SJSA1 (cell line): ENCODE measurements around the gene CLK3. TPM values are rescaled to one million over a fixed set of nuclear protein-coding genes. Genes with fewer than 3 reads are reported as not detected.
"Not testable (repeated sequence)": the region's sequence is repeated elsewhere in the genome, so short reads cannot be mapped to it uniquely, and the experiment has no call there.

Experiments
- DNase-seq, 2 experiments: peaks; one replicate each; pipeline ENCODE4 v3.0.0-alpha.2; 2015 to 2020; ENCODE audit warnings: low spot score in 2 of 2, low read depth in 1 of 2
- H3K27ac ChIP-seq: fragments of 250-450 bp; sonication (Bioruptor Pico); 2 replicates; pipeline ENCODE4 v1.5.1; 2020; ENCODE audit warnings: mild to moderate bottlenecking, moderate library complexity
- H3K27me3 ChIP-seq: fragments of 250-450 bp; sonication (Bioruptor Pico); replicated peaks from 2 replicates; pipeline ENCODE4 v1.5.1; 2020; ENCODE audit warnings: mild to moderate bottlenecking, moderate library complexity
- H3K36me3 ChIP-seq: fragments of 250-450 bp; sonication (Bioruptor Pico); 2 replicates; pipeline ENCODE4 v1.5.1; 2020; ENCODE audit warnings: mild to moderate bottlenecking
- H3K4me1 ChIP-seq: fragments of 250-450 bp; sonication (Bioruptor Pico); replicated peaks from 2 replicates; pipeline ENCODE4 v1.6.1; 2021; ENCODE audit warnings: mild to moderate bottlenecking
- H3K4me3 ChIP-seq: fragments of 250-450 bp; sonication (Bioruptor Pico); 2 replicates; pipeline ENCODE4 v1.5.1; 2020; ENCODE audit warnings: mild to moderate bottlenecking
- H3K9me3 ChIP-seq: fragments of 250-450 bp; sonication (Bioruptor Pico); replicated peaks from 2 replicates; pipeline ENCODE4 v1.5.1; 2020; ENCODE audit warnings: mild to moderate bottlenecking
- total RNA-seq: library from RNA; depleted of rRNA; stranded (reverse); fragments of >200 nt; shearing (Covaris generic); gene quantifications from 2 replicates; pipeline ENCODE4 v1.2.3, GENCODE V29; 2014

Gene CLK3
- total RNA-seq, 1 experiment from 2014 or later: 57.3 TPM

GRCh38 chr15:74592222-74592621, 23.4 kb upstream of the CLK3 start:
- H3K27me3 ChIP-seq: no peaks in the 10 kb centered on the region
- H3K27ac ChIP-seq: no peak overlapping the region
- no peak for DNase-seq
- H3K4me3 ChIP-seq: no peak overlapping the region
- no peaks in the 10 kb centered on the region for H3K9me3 ChIP-seq
- H3K36me3 ChIP-seq: peaks cover 13% of the 10 kb centered on the region; the same call in 1 of the 2 replicates
- no peaks in the 10 kb centered on the region; the same call in 1 of the 2 replicates for H3K4me1 ChIP-seq

- Histone ChIP-seq H3K4me3 (no peak overlapping the region), H3K9me3 (no peaks in the 10 kb centered on the region), H3K36me3 (peaks cover 13% of the 10 kb centered on the region; the same call in 1 of the 2 replicates), H3K27ac (no peak overlapping the region), H3K4me1 (peaks cover 4% of the 10 kb centered on the region), H3K27me3 (no peaks in the 10 kb centered on the region)
- DNase-seq: no peak
These were observed 22.5 kb upstream of the CLK3 start for GRCh38 chr15:74593122-74593521.

- Histone ChIP-seq H3K4me3 (no peak overlapping the region), H3K4me1 (peaks cover 12% of the 10 kb centered on the region), H3K27ac (no peak overlapping the region), H3K9me3 (no peaks in the 10 kb centered on the region), H3K36me3 (peaks cover 13% of the 10 kb centered on the region; the same call in 1 of the 2 replicates), H3K27me3 (no peaks in the 10 kb centered on the region)
- DNase-seq: no peak
These were observed 21.2 kb upstream of the CLK3 start for GRCh38 chr15:74594455-74594854.

GRCh38 chr15:74595271-74595670, 20.4 kb upstream of the CLK3 start:
- H3K4me1 ChIP-seq: peaks cover 15% of the 10 kb centered on the region
- H3K27me3 ChIP-seq: no peaks in the 10 kb centered on the region
- no peak overlapping the region for H3K4me3 ChIP-seq
- no peak for DNase-seq
- no peak overlapping the region for H3K27ac ChIP-seq
- peaks cover 8% of the 10 kb centered on the region; the same call in 1 of the 2 replicates for H3K36me3 ChIP-seq
- H3K9me3 ChIP-seq: no peaks in the 10 kb centered on the region

- H3K9me3 ChIP-seq, H3K36me3 ChIP-seq, DNase-seq, H3K27me3 ChIP-seq, H3K4me3 ChIP-seq, H3K27ac ChIP-seq: not testable (repeated sequence)
- peaks cover 15% of the 10 kb centered on the region for H3K4me1 ChIP-seq
These were observed 18.9 kb upstream of the CLK3 start for GRCh38 chr15:74596736-74597135.

GRCh38 chr15:74597146-74597705, 18.4 kb upstream of the CLK3 start:
- H3K4me1 ChIP-seq: peaks cover 15% of the 10 kb centered on the region
- H3K27me3 ChIP-seq, H3K4me3 ChIP-seq, DNase-seq, H3K27ac ChIP-seq, H3K9me3 ChIP-seq, H3K36me3 ChIP-seq: not testable (repeated sequence)

GRCh38 chr15:74598126-74598842, 17.4 kb upstream of the CLK3 start:
- H3K27ac ChIP-seq: peak overlapping the region; percentile 37
- H3K36me3 ChIP-seq: no peaks in the 10 kb centered on the region
- H3K9me3 ChIP-seq: no peaks in the 10 kb centered on the region
- peak overlapping the region; percentile 51 for H3K4me3 ChIP-seq
- peaks cover 15% of the 10 kb centered on the region for H3K4me1 ChIP-seq
- H3K27me3 ChIP-seq: no peaks in the 10 kb centered on the region
- peak; percentile 89 to 90 for DNase-seq

GRCh38 chr15:74599156-74599555, 16.5 kb upstream of the CLK3 start:
- Histone ChIP-seq H3K36me3 (no peaks in the 10 kb centered on the region), H3K4me1 (peaks cover 15% of the 10 kb centered on the region)

GRCh38 chr15:74603026-74603788, 12.4 kb upstream of the CLK3 start:
- H3K4me3 ChIP-seq: no peak overlapping the region
- peaks cover 11% of the 10 kb centered on the region for H3K4me1 ChIP-seq
- H3K36me3 ChIP-seq: no peaks in the 10 kb centered on the region
- H3K27ac ChIP-seq: no peak overlapping the region
- no peaks in the 10 kb centered on the region for H3K27me3 ChIP-seq
- no peaks in the 10 kb centered on the region for H3K9me3 ChIP-seq
- no peak for DNase-seq

More at GRCh38 chr15:74599156-74599555, 16.5 kb upstream of the CLK3 start:
- H3K9me3 ChIP-seq: no peaks in the 10 kb centered on the region
- no peak overlapping the region for H3K27ac ChIP-seq
- peak overlapping the region; percentile 51 for H3K4me3 ChIP-seq
- H3K27me3 ChIP-seq: no peaks in the 10 kb centered on the region
- no peak for DNase-seq

- H3K4me1 ChIP-seq: peaks cover 7% of the 10 kb centered on the region
- H3K4me3 ChIP-seq: no peak overlapping the region
- no peaks in the 10 kb centered on the region for H3K27me3 ChIP-seq
- no peak overlapping the region for H3K27ac ChIP-seq
- no peaks in the 10 kb centered on the region for H3K36me3 ChIP-seq
- no peak for DNase-seq
- H3K9me3 ChIP-seq: no peaks in the 10 kb centered on the region
These were observed 11.6 kb upstream of the CLK3 start for GRCh38 chr15:74603789-74604705.

GRCh38 chr15:74604983-74605794, 10.4 kb upstream of the CLK3 start:
- Histone ChIP-seq H3K27me3 (no peaks in the 10 kb centered on the region), H3K36me3 (no peaks in the 10 kb centered on the region), H3K4me1 (no peaks in the 10 kb centered on the region), H3K9me3 (no peaks in the 10 kb centered on the region), H3K4me3 (no peak overlapping the region), H3K27ac (no peak overlapping the region)
- no peak for DNase-seq

- Histone ChIP-seq H3K27ac (no peak overlapping the region), H3K9me3 (no peaks in the 10 kb centered on the region), H3K27me3 (no peaks in the 10 kb centered on the region), H3K4me3 (no peak overlapping the region), H3K36me3 (no peaks in the 10 kb centered on the region), H3K4me1 (no peaks in the 10 kb centered on the region)
- DNase-seq: no peak
These were observed 9.9 kb upstream of the CLK3 start for GRCh38 chr15:74605795-74606150.

GRCh38 chr15:74608786-74609185, 6.8 kb upstream of the CLK3 start:
- no peak for DNase-seq
- no peaks in the 10 kb centered on the region for H3K9me3 ChIP-seq
- no peaks in the 10 kb centered on the region for H3K36me3 ChIP-seq
- no peaks in the 10 kb centered on the region for H3K27me3 ChIP-seq
- no peak overlapping the region for H3K4me3 ChIP-seq
- no peaks in the 10 kb centered on the region for H3K4me1 ChIP-seq
- no peak overlapping the region for H3K27ac ChIP-seq
